ENCODE results near the gene RNF19B.
A peak's percentile ranks its signal among the peaks of the same experiment; 100 is the strongest.
"Not testable (repeated sequence)": the region's sequence is repeated elsewhere in the genome, so short reads cannot be mapped to it uniquely, and the experiment has no call there.

RNF19B gene

GRCh38 chr1:32964461-32965250 is at the start of gene RNF19B:
Gene RNF19B, minus strand, starts transcription at chr1:32964809. Its CDS starts 124 bp downstream, at chr1:32964685.
- FAIRE-seq, result peak; percentile 68

GRCh38 chr1:33013791-33014190 is 49.2 kb upstream of the RNF19B start:
- FAIRE-seq, result no peak

- no peak for FAIRE-seq
Observed at GRCh38 chr1:33012165-33012564, 47.6 kb upstream of the RNF19B start.

GRCh38 chr1:33010932-33011731 is 46.5 kb upstream of the RNF19B start:
- no peak for FAIRE-seq

GRCh38 chr1:33009561-33009960 is 45.0 kb upstream of the RNF19B start:
- no peak for FAIRE-seq

GRCh38 chr1:33008051-33008914 is 43.7 kb upstream of the RNF19B start:
- no peak for FAIRE-seq

GRCh38 chr1:33007190-33008050 is 42.8 kb upstream of the RNF19B start:
- no peak for FAIRE-seq

- no peak for FAIRE-seq
Observed at GRCh38 chr1:33005838-33006421, 41.3 kb upstream of the RNF19B start.

- FAIRE-seq, result no peak
Observed at GRCh38 chr1:33005117-33005837, 40.7 kb upstream of the RNF19B start.

- no peak for FAIRE-seq
Observed at GRCh38 chr1:33004613-33005012, 40.0 kb upstream of the RNF19B start.

- no peak for FAIRE-seq
Observed at GRCh38 chr1:33003657-33004056, 39.0 kb upstream of the RNF19B start.

GRCh38 chr1:33002006-33002405 is 37.4 kb upstream of the RNF19B start:
- no peak for FAIRE-seq

- no peak for FAIRE-seq
Observed at GRCh38 chr1:33001282-33001681, 36.7 kb upstream of the RNF19B start.

- no peak for FAIRE-seq
Observed at GRCh38 chr1:33000427-33001026, 35.9 kb upstream of the RNF19B start.

GRCh38 chr1:32998997-32999396 is 34.4 kb upstream of the RNF19B start:
- no peak for FAIRE-seq

- no peak for FAIRE-seq
Observed at GRCh38 chr1:32998064-32998463, 33.5 kb upstream of the RNF19B start.

- FAIRE-seq, result no peak
Observed at GRCh38 chr1:32997381-32997891, 32.8 kb upstream of the RNF19B start.

GRCh38 chr1:32993324-32993636 is 28.7 kb upstream of the RNF19B start:
- not testable (repeated sequence) for FAIRE-seq

- FAIRE-seq, result no peak
Observed at GRCh38 chr1:32992489-32993323, 28.1 kb upstream of the RNF19B start.
